Stimulated activated CD8-positive, alpha-beta memory T cell treated with anti-CD3 and anti-CD28 coated beads, Interleukin-7, amount 100 ng/mL, for 1 hour (primary cell): ENCODE data around the gene PDZD11.
"Not testable (repeated sequence)": the region's sequence is repeated elsewhere in the genome, so short reads cannot be mapped to it uniquely, and the experiment has no call there.

Experiments
- DNase-seq, 2 donors: peaks; one replicate each; pipeline ENCODE4 v3.0.0-alpha.2; 2020; ENCODE audit warnings: low read depth in 2 of 2

Gene PDZD11

DNA sequence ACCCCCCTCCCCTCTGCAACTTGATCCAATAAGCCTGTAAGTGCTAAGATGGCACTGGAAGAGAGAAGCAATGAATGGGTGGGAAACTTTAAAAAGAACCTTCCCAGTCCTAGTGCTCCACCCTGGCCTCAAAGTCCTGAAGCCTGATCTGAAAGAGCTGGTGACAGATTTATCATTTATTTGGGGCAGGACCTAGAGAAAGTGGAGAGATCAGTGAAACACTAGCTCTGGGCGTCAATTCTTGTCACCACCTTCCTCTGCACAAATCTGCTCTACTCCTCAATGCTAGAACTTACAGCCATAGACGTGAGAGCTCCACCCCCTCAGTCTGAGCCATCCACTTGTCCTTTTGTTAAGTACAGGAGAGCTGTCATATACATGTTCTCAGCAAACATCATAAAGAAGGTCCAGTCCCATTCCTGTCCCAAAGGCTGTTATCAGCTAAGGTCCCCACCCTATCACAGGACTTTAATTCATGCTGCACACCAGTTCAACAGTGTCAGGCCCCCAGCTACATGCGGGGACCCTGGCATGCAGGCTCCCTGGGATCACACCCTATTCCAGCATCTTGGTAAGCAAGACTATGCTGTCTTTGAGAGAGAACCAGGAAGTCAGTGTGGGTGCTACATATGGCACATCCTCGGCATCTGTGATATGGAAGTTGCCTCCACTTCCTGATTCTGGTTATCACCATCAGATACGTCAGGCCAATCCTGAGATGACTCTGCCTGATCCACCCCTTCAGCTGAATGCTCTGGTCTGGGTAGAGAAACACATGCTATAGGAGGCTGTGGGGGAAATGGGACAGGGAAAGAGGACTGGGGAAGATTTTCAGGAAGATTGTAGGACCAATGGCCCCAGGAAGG is 32.1 kb downstream of the PDZD11 start:
- DNase-seq = no peak

DNA sequence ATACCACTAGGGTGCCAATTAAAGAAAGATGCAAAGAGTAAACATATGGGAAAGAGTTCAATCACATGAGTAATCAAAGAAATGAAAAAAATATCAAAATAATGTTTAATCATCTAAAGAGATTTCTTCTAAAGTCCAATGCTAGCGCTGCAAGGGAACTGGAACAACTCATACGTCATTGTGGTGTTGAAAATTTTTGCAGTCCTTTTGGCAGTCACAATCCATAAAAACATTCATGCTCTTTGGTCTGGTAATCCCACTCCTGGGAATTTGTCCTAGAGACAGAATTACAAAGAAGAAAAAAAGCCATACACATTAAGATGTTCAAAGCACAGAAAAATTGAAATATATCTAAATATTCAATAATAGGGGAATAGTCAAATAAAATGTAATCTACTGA is 34.3 kb downstream of the PDZD11 start:
- DNase-seq = no peak

DNA sequence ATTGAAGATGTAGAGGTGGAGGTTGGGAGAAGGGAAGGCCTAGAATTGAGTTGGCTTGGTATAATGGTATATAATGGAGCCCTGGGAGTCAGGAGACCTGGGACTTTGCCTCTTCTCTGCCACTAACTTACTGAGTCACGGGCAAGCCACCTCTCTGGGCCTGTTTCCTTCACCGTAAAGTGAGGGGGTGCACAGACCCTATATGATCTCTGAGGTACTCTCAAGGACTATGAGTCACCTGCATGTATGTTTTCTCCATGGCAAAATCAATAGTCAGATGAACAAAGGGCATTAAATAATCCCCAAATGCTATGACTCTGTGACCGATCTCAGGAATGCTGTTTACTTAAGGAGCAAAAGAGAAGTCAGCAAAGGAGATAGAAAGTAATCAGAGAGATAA is 34.8 kb downstream of the PDZD11 start:
- no peak for DNase-seq

DNA sequence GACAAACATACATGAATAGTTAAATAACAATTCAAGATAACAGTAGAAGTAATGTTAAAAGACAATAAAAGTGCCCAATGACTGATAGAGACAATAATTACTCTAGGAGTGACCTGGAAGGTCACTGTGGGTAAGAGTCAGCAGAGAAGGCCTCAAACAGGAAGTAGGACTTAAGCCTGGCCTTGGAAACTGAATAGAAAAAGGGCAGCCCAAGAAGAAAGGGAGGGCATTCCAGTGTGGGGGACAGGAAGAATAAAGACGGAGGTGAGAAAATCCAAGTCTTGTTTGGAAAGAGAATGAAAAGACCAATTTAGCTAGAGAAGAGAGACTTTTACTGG is 35.7 kb downstream of the PDZD11 start:
- no peak for DNase-seq

DNA sequence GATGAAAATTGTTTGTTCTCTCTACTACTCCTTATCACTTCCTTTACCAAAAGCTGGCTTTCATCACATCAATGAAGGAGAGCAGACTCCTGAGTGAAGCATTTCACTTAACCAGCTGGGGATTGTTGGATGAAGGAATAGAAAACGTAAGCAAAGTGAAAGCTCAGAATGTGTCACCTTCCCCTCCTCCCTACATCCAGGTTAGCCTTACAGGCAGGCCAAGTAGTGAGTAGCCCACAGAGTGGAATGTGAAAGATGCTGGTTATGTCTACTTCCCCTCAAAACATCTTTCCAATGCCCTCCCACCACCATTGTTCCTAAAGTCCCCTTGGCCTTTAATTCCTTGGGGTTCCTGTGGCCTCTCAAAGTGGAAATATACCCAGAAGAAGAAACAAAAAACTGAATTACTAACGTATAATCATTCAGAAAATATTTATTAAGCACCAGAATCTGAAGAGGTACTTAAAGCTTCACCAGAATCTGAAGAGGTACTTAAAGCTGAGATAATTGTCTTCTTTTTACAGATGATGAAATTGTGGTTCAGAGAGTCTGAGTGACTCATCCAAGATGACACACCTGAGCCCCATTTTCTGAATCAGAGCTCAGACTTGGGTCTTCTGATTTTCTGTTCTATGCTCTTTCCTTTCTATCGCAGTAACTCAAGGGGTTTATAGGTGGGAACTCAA is 36.2 kb downstream of the PDZD11 start:
- no peak for DNase-seq

GRCh38 chrX:70252491-70252890 is 37.2 kb downstream of the PDZD11 start:
- DNase-seq = no peak

DNA sequence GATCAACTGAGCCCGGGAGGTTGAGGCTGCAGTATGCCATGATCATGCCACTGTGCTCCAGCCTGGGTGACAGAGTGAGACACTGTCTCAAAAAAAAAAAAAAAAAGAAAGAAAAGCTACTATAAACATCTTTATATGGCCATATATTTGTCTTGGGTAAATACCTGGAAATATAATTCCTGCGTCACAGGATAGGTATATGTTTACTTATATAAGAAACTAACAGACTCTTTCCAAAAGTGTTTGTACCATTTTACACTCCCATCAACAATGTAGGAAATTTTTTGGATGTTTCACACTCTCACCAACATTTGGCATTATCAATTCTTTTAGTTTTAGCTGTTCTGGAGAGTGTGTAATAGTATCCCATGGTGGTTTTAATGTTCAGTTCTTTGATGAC is 42.5 kb downstream of the PDZD11 start:
- no peak for DNase-seq

- DNase-seq = no peak
These were observed 44.8 kb downstream of the PDZD11 start for GRCh38 chrX:70244881-70245280.

DNA sequence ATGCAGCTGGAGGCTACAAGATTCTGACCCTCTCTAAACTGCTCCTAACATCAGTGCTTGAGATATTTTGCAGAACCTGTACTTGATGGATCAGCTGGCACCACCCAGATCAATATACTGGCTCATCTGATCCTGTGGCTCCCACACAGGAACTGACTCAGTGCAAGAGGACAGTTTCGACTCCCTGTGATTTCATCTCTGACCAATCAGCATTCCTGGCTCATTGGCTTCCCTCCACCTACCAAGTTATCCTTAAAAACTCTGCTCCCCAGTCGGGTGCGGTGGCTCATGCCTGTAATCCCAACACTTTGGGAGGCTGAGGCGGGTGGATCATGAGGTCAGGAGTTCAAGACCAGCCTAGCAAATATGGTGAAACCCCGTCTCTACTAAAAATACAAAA is 46.1 kb downstream of the PDZD11 start:
- DNase-seq = not testable (repeated sequence)

GRCh38 chrX:70241501-70241900 is 48.2 kb downstream of the PDZD11 start:
- no peak for DNase-seq

DNA sequence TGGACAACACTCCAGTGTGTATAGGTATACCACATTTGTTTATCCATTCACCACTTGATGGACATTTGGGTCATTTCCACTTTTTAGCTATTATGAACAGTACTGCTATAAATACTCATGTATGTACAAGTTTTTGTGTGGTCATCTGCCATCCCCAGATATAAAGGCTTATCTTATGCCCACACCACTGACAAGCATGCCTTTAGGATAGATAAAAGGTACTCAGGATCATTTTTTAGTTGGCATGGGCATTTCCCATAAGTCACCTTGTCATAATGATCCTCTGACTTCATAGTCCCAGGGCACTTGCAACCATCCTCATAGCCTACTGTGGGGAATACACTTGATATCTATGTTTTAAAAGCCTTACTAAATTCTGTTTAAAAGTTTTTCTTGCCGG is 49.0 kb downstream of the PDZD11 start:
- no peak for DNase-seq
